CD4-positive, alpha-beta T cell (primary cell): ENCODE measurements around the gene WNK1. TPM values are rescaled to one million over a fixed set of nuclear protein-coding genes. Genes with fewer than 3 reads are reported as not detected.
"Not testable (repeated sequence)": the region's sequence is repeated elsewhere in the genome, so short reads cannot be mapped to it uniquely, and the experiment has no call there.

Source experiments
- ATAC-seq: fragments of 200-7000 bp; cut with Tn5 transposase; one replicate; pipeline ENCODE4 v1.10.0; 2022; ENCODE audit warnings: mild to moderate bottlenecking; ENCODE audit not compliant: poor library complexity
- CTCF ChIA-PET: fragments of 350-600 bp; sonication (Branson Sonifier 250); formaldehyde crosslinking; loops from one replicate; lab custom pipeline; 2021; ENCODE audit warnings: antibody characterized with exemption, inconsistent platforms; lab: Charles Lee
- POLR2A ChIA-PET: fragments of 350-600 bp; sonication (Branson Sonifier 250); formaldehyde crosslinking; loops from one replicate; lab custom pipeline; 2021; ENCODE audit warnings: antibody characterized with exemption, inconsistent platforms; lab: Charles Lee
- DNase-seq, 14 experiments: peaks; one replicate each; pipeline ENCODE4 v3.0.0-alpha.2; 2013 to 2020; ENCODE audit warnings: mixed read lengths in 2 of 14
- H3K27ac ChIP-seq, 2 donors: one replicate each; pipeline versions ENCODE4 v1.5.1 to v1.7.0; 2013; ENCODE audit warnings: low read length in 2 of 2, low read depth in 1 of 2, mild to moderate bottlenecking in 1 of 2
- H3K27me3 ChIP-seq, 2 experiments: 1 replicate in 1 of 2; 2 replicates in 1 of 2; pipeline versions ENCODE4 v1.6.1 to v1.7.0; 2013; ENCODE audit warnings: low read length in 2 of 2, control low read depth in 1 of 2, mild to moderate bottlenecking in 1 of 2, moderate library complexity in 1 of 2; ENCODE audit not compliant: insufficient read depth in 2 of 2, control insufficient read depth in 1 of 2
- H3K36me3 ChIP-seq: one replicate; pipeline ENCODE4 v1.6.1; 2013; ENCODE audit warnings: low read length, control low read depth; ENCODE audit not compliant: insufficient read depth
- H3K4me1 ChIP-seq: one replicate; pipeline ENCODE4 v1.6.1; 2013; ENCODE audit warnings: low read length, control low read depth; ENCODE audit not compliant: insufficient read depth
- H3K4me3 ChIP-seq: one replicate; pipeline ENCODE4 v1.5.1; 2013; ENCODE audit warnings: mild to moderate bottlenecking, low read length, moderate library complexity
- H3K9me3 ChIP-seq, 2 experiments: 1 replicate in 1 of 2; 2 replicates in 1 of 2; pipeline versions ENCODE4 v1.6.1 to v1.7.0; 2013; ENCODE audit warnings: low read length in 2 of 2, mild to moderate bottlenecking in 2 of 2, control low read depth in 1 of 2, moderate library complexity in 1 of 2; ENCODE audit not compliant: control insufficient read depth in 1 of 2, insufficient read depth in 1 of 2
- H3K27ac Mint-ChIP-seq: one replicate; pipeline ENCODE4 v1.8.0; 2020; ENCODE audit warnings: mixed read lengths
- H3K27me3 Mint-ChIP-seq: one replicate; pipeline ENCODE4 v1.8.0; 2021; ENCODE audit warnings: mixed read lengths
- H3K36me3 Mint-ChIP-seq: one replicate; pipeline ENCODE4 v1.8.0; 2021; ENCODE audit warnings: low read depth, mixed read lengths
- H3K4me1 Mint-ChIP-seq: one replicate; pipeline ENCODE4 v1.8.0; 2021; ENCODE audit warnings: low read depth, mixed read lengths
- H3K4me3 Mint-ChIP-seq: one replicate; pipeline ENCODE4 v1.8.0; 2020; ENCODE audit warnings: mild to moderate bottlenecking, mixed read lengths
- H3K9me3 Mint-ChIP-seq: one replicate; pipeline ENCODE4 v1.8.0; 2020; ENCODE audit warnings: mixed read lengths
- CTCF ChIP-seq: fragments of 200-600 bp; IDR thresholded peaks from one replicate; pipeline ENCODE4 v1.8.0; 2022; ENCODE audit warnings: antibody characterized with exemption, mild to moderate bottlenecking
- intact Hi-C, 2 experiments: fragments of 100-400 bp; cut with DNase I in 1 of 2; cut with micrococcal nuclease in 1 of 2; formaldehyde crosslinking; loops; one replicate each; pipeline versions ENCODE4 v1.15.1 to v1.9.0; 2023 to 2025; cut with DNase I, micrococcal nuclease
- total RNA-seq, 174 experiments: library from RNA in 2 of 174; stranded (reverse) in 2 of 174; gene quantifications; one replicate each; pipeline ENCODE4 v1.2.3 and lab custom pipeline; 2021 to 2026

WNK1 gene
- total RNA-seq, 2 experiments from 2014 or later: 193 to 198 TPM

- no peak overlapping the region for H3K4me3 ChIP-seq
- H3K36me3 Mint-ChIP-seq: peaks cover 22% of the 10 kb centered on the region
Observed at GRCh38 chr12:770479-770878, 18.1 kb downstream of the WNK1 start.

GRCh38 chr12:772056-772697 is 19.8 kb downstream of the WNK1 start:
- H3K4me3 ChIP-seq: no peak overlapping the region
- peaks cover 61% of the 10 kb centered on the region for H3K4me1 ChIP-seq
- no peak overlapping the region for H3K27ac ChIP-seq
- TF ChIP-seq CTCF: no peak
- Mint-ChIP-seq H3K4me3 (peak overlapping the region; percentile 16), H3K27ac (peak overlapping the region; percentile 43), H3K4me1 (peaks cover 96% of the 10 kb centered on the region), H3K36me3 (peaks cover 18% of the 10 kb centered on the region), H3K9me3 (no peaks in the 10 kb centered on the region), H3K27me3 (no peaks in the 10 kb centered on the region)
- H3K9me3 ChIP-seq: no peaks in the 10 kb centered on the region
- ATAC-seq (no peak), DNase-seq (no peak)
- intact Hi-C loops: no loop called here
- no peaks in the 10 kb centered on the region for H3K27me3 ChIP-seq
- ChIA-PET POLR2A (interaction anchor here (1.6 to 1.9 kb wide), 2 partner anchors 20 to 196 kb away, joined by 5 read pairs; partner anchors contain the start of gene WNK1), CTCF (interaction anchor here (0.7 to 1.6 kb wide), 3 partner anchors 12 to 42 kb away, joined by 3 to 5 read pairs (median 4); no protein-coding TSS in a partner anchor)
- no peaks in the 10 kb centered on the region for H3K36me3 ChIP-seq

More at GRCh38 chr12:770479-770878, 18.1 kb downstream of the WNK1 start:
- ATAC-seq: no peak
- Mint-ChIP-seq H3K4me1 (peaks cover 91% of the 10 kb centered on the region), H3K4me3 (no peak overlapping the region), H3K9me3 (no peaks in the 10 kb centered on the region), H3K27me3 (no peaks in the 10 kb centered on the region), H3K27ac (peak overlapping the region; percentile 61)
- Histone ChIP-seq H3K27me3 (no peaks in the 10 kb centered on the region), H3K36me3 (no peaks in the 10 kb centered on the region), H3K4me1 (peaks cover 51% of the 10 kb centered on the region), H3K27ac (no peak overlapping the region), H3K9me3 (no peaks in the 10 kb centered on the region)
- intact Hi-C loops: no loop called here
- CTCF ChIA-PET: interaction anchor here (1.1 to 1.2 kb wide), 2 partner anchors 22 to 194 kb away, joined by 3 to 4 read pairs; no protein-coding TSS in a partner anchor
- POLR2A ChIA-PET: interaction anchor here (1.4 to 1.8 kb wide), 2 partner anchors 10 to 20 kb away, joined by 7 to 8 read pairs; no protein-coding TSS in a partner anchor
- no peak for TF ChIP-seq CTCF
- DNase-seq: peak in 1 of 14 experiments; percentile 34

- DNase-seq (no peak), ATAC-seq (no peak)
- no peaks in the 10 kb centered on the region for H3K9me3 Mint-ChIP-seq
- Histone ChIP-seq H3K4me1 (peaks cover 56% of the 10 kb centered on the region), H3K9me3 (no peaks in the 10 kb centered on the region), H3K4me3 (no peak overlapping the region), H3K27me3 (no peaks in the 10 kb centered on the region), H3K36me3 (no peaks in the 10 kb centered on the region), H3K27ac (peak overlapping the region in 1 of 2 donors; percentile 37)
- H3K27ac Mint-ChIP-seq: peak overlapping the region; percentile 43
- CTCF ChIA-PET: interaction anchor here (0.6 to 1.8 kb wide), 5 partner anchors 11 to 198 kb away, joined by 3 to 5 read pairs (median 3); no protein-coding TSS in a partner anchor
- POLR2A ChIA-PET: interaction anchor here (0.7 to 1.9 kb wide), 2 partner anchors 14 to 22 kb away, joined by 3 to 5 read pairs; partner anchors contain the start of gene WNK1
- intact Hi-C loops: loop anchor here in 1 of 2 experiments (2.0 kb wide), 1 partner anchor 15 kb away; no protein-coding TSS in a partner anchor
- TF ChIP-seq CTCF: no peak
- peaks cover 93% of the 10 kb centered on the region for H3K4me1 Mint-ChIP-seq
- H3K4me3 Mint-ChIP-seq: peak overlapping the region; percentile 5
- no peaks in the 10 kb centered on the region for H3K27me3 Mint-ChIP-seq
- H3K36me3 Mint-ChIP-seq: peaks cover 13% of the 10 kb centered on the region
Observed at GRCh38 chr12:774051-774614, 21.8 kb downstream of the WNK1 start.

- not testable (repeated sequence) for H3K36me3 Mint-ChIP-seq, H3K27me3 Mint-ChIP-seq, DNase-seq, H3K27me3 ChIP-seq, H3K9me3 ChIP-seq, H3K4me3 ChIP-seq, H3K27ac ChIP-seq, H3K9me3 Mint-ChIP-seq, ATAC-seq, H3K36me3 ChIP-seq
- CTCF ChIA-PET: interaction anchor here (0.8 to 4.0 kb wide), 5 partner anchors 22 to 200 kb away, joined by 3 to 20 read pairs (median 6); no protein-coding TSS in a partner anchor
- intact Hi-C loops: loop anchor here in 1 of 2 experiments (2.0 kb wide), 1 partner anchor 13 kb away; no protein-coding TSS in a partner anchor
- Mint-ChIP-seq H3K4me1 (peaks cover 92% of the 10 kb centered on the region), H3K27ac (peak overlapping the region; percentile 43), H3K4me3 (peak overlapping the region; percentile 58)
- POLR2A ChIA-PET: interaction anchor here (1.0 to 3.8 kb wide), 11 partner anchors 12 to 134 kb away, joined by 3 to 28 read pairs (median 4); partner anchors contain the start of gene WNK1
- H3K4me1 ChIP-seq: peaks cover 47% of the 10 kb centered on the region
Observed at GRCh38 chr12:775973-776771, 23.8 kb downstream of the WNK1 start.
